G401 (cell line): ENCODE measurements around the gene PTH1R. TPM values are rescaled to one million over a fixed set of nuclear protein-coding genes. Genes with fewer than 3 reads are reported as not detected.

ENCODE experiments used
- DNase-seq: peaks from one replicate; pipeline ENCODE4 v3.0.0-alpha.2; 2015; ENCODE audit warnings: low spot score
- in situ Hi-C: cut with HindIII; loops from 2 replicates; pipeline ENCODE4 v1.10.0; 2016; ENCODE audit warnings: low sequenced_read_pairs, mixed read lengths
- total RNA-seq: library from RNA; depleted of rRNA; stranded (reverse); fragments of >200 nt; shearing (Covaris generic); gene quantifications from 2 replicates; pipeline ENCODE4 v1.2.3, GENCODE V29; 2014

PTH1R gene
- total RNA-seq, 1 experiment from 2014 or later: 14.8 TPM

- no peak for DNase-seq
- in situ Hi-C loops: no loop called here
Measured at GRCh38 chr3:46849045-46849631, 28.4 kb upstream of the PTH1R start.

GRCh38 chr3:46849686-46850467 lies 27.6 kb upstream of the PTH1R start:
- in situ Hi-C loops: no loop called here
- DNase-seq: no peak

- DNase-seq: no peak
- in situ Hi-C loops: no loop called here
Measured at GRCh38 chr3:46850468-46850779, 27.1 kb upstream of the PTH1R start.

GRCh38 chr3:46851364-46852333 lies 25.9 kb upstream of the PTH1R start:
- in situ Hi-C loops: no loop called here

GRCh38 chr3:46852334-46852720 lies 25.2 kb upstream of the PTH1R start:
- in situ Hi-C loops: no loop called here
- DNase-seq: no peak

More at GRCh38 chr3:46851364-46852333, 25.9 kb upstream of the PTH1R start:
- DNase-seq: no peak

- DNase-seq: no peak
- in situ Hi-C loops: no loop called here
Measured at GRCh38 chr3:46852839-46853355, 24.6 kb upstream of the PTH1R start.

GRCh38 chr3:46853441-46854415 lies 23.8 kb upstream of the PTH1R start:
- DNase-seq: no peak
- in situ Hi-C loops: no loop called here

- in situ Hi-C loops: no loop called here
- no peak for DNase-seq
Measured at GRCh38 chr3:46854555-46854991, 22.9 kb upstream of the PTH1R start.

GRCh38 chr3:46856576-46857471 lies 20.7 kb upstream of the PTH1R start:
- in situ Hi-C loops: no loop called here

GRCh38 chr3:46857485-46858341 lies 19.8 kb upstream of the PTH1R start:
- in situ Hi-C loops: no loop called here
- no peak for DNase-seq

More at GRCh38 chr3:46856576-46857471, 20.7 kb upstream of the PTH1R start:
- no peak for DNase-seq

GRCh38 chr3:46858456-46858855 lies 19.1 kb upstream of the PTH1R start:
- no peak for DNase-seq

GRCh38 chr3:46859001-46859710 lies 18.4 kb upstream of the PTH1R start:
- in situ Hi-C loops: no loop called here
- DNase-seq: no peak

More at GRCh38 chr3:46858456-46858855, 19.1 kb upstream of the PTH1R start:
- in situ Hi-C loops: no loop called here

GRCh38 chr3:46860017-46860809 lies 17.3 kb upstream of the PTH1R start:
- DNase-seq: no peak
- in situ Hi-C loops: no loop called here

- in situ Hi-C loops: no loop called here
- no peak for DNase-seq
Measured at GRCh38 chr3:46860810-46861604, 16.5 kb upstream of the PTH1R start.
